8988T (cell line): ENCODE measurements around the gene SLX9.
A peak's percentile ranks its signal among the peaks of the same experiment; 100 is the strongest.
"Not testable (repeated sequence)": the region's sequence is repeated elsewhere in the genome, so short reads cannot be mapped to it uniquely, and the experiment has no call there.

ENCODE experiments used
- DNase-seq: peaks from one replicate; pipeline ENCODE4 v3.0.0; 2011

The SLX9 gene

GRCh38 chr21:44917446-44918106 lies 22.3 kb upstream of the SLX9 start:
- no peak for DNase-seq

GRCh38 chr21:44918107-44918470 lies 21.7 kb upstream of the SLX9 start:
- DNase-seq = no peak

GRCh38 chr21:44918581-44919033 lies 21.2 kb upstream of the SLX9 start:
- DNase-seq = no peak

- DNase-seq = no peak
Observed at GRCh38 chr21:44919111-44919912, 20.5 kb upstream of the SLX9 start.

GRCh38 chr21:44919913-44920693 lies 19.7 kb upstream of the SLX9 start:
- DNase-seq = no peak

GRCh38 chr21:44920694-44921604 lies 18.9 kb upstream of the SLX9 start, which contains the start of gene ITGB2:
TSS of gene ITGB2 (minus strand) at chr21:44920899. CDS start at chr21:44910782, 10,117 bp downstream.
- no peak for DNase-seq

- DNase-seq = no peak
Observed at GRCh38 chr21:44921928-44922327, 17.9 kb upstream of the SLX9 start.

- DNase-seq = no peak
Observed at GRCh38 chr21:44923480-44924084, 16.2 kb upstream of the SLX9 start.

- DNase-seq = no peak
Observed at GRCh38 chr21:44924606-44925377, 15.0 kb upstream of the SLX9 start.

GRCh38 chr21:44925378-44925755 lies 14.5 kb upstream of the SLX9 start:
- no peak for DNase-seq

- DNase-seq = no peak
Observed at GRCh38 chr21:44926331-44927101, 13.3 kb upstream of the SLX9 start.

- DNase-seq = no peak
Observed at GRCh38 chr21:44927259-44927586, 12.6 kb upstream of the SLX9 start.

GRCh38 chr21:44927587-44928461 lies 12.0 kb upstream of the SLX9 start:
- DNase-seq = peak; percentile 65

GRCh38 chr21:44928500-44929241 lies 11.2 kb upstream of the SLX9 start:
- DNase-seq = not testable (repeated sequence)

- no peak for DNase-seq
Observed at GRCh38 chr21:44929242-44929798, 10.5 kb upstream of the SLX9 start.

GRCh38 chr21:44929799-44930542 lies 9.9 kb upstream of the SLX9 start:
- no peak for DNase-seq

GRCh38 chr21:44930543-44930981 lies 9.3 kb upstream of the SLX9 start:
- DNase-seq = no peak

GRCh38 chr21:44931137-44931500 lies 8.7 kb upstream of the SLX9 start:
- no peak for DNase-seq
